ENCODE data around the gene CREB3L2. TPM values are rescaled to one million over a fixed set of nuclear protein-coding genes. Genes with fewer than 3 reads are reported as not detected.
A peak's percentile ranks its signal among the peaks of the same experiment; 100 is the strongest.

Gene CREB3L2
- total and polyA plus RNA-seq, 2 of the 13 experiments (the other 11 are each of a cell fraction or from before 2014, with no cell fraction given) = 22.1 to 41.1 TPM

DNA sequence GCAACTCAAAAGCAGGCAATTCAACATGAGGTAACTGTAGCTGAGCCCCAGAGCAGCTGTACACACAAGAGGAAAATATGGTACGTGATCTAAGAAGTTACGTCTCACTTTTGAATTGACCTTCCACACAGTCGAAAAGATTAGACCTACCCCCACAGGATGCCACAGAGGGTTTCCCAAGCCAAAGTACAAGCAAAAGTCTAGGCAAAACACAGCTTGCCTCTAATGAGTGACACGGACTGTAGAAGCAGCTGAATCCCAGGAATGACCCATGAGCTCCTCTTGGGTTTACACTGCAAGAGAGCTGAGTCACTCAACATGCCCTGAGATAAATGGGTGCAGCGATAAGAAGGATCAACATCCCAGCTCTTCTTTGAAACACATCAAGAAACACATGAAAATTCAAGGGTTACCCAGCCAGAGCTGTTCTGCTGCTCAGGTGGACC, 9.8 kb downstream of the CREB3L2 start (continued):
- TF ChIP-seq ZNF569 (CRISPR knock-in tag; IDR thresholded peaks at IDR 0.05; ENCODE audit: borderline replicate concordance) (no peak), SAP130 (CRISPR knock-in tag; IDR thresholded peaks at IDR 0.05; ENCODE audit: low read depth) (peak; percentile 90), SIX4 (CRISPR knock-in tag; IDR thresholded peaks at IDR 0.05) (peak; percentile 12; the same call in 1 of the 2 replicates), ZNF737 (CRISPR knock-in tag; IDR thresholded peaks at IDR 0.05; ENCODE audit: borderline replicate concordance) (no peak)
- TF ChIP-seq, protein P1, sequence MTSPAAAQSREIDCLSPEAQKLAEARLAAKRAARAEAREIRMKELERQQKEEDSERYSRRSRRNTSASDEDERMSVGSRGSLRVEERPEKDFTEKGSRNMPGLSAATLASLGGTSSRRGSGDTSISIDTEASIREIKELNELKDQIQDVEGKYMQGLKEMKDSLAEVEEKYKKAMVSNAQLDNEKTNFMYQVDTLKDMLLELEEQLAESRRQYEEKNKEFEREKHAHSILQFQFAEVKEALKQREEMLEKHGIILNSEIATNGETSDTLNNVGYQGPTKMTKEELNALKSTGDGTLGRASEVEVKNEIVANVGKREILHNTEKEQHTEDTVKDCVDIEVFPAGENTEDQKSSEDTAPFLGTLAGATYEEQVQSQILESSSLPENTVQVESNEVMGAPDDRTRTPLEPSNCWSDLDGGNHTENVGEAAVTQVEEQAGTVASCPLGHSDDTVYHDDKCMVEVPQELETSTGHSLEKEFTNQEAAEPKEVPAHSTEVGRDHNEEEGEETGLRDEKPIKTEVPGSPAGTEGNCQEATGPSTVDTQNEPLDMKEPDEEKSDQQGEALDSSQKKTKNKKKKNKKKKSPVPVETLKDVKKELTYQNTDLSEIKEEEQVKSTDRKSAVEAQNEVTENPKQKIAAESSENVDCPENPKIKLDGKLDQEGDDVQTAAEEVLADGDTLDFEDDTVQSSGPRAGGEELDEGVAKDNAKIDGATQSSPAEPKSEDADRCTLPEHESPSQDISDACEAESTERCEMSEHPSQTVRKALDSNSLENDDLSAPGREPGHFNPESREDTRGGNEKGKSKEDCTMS (CRISPR knock-in tag; conservative IDR thresholded peaks at IDR 0.05) = no peak

DNA sequence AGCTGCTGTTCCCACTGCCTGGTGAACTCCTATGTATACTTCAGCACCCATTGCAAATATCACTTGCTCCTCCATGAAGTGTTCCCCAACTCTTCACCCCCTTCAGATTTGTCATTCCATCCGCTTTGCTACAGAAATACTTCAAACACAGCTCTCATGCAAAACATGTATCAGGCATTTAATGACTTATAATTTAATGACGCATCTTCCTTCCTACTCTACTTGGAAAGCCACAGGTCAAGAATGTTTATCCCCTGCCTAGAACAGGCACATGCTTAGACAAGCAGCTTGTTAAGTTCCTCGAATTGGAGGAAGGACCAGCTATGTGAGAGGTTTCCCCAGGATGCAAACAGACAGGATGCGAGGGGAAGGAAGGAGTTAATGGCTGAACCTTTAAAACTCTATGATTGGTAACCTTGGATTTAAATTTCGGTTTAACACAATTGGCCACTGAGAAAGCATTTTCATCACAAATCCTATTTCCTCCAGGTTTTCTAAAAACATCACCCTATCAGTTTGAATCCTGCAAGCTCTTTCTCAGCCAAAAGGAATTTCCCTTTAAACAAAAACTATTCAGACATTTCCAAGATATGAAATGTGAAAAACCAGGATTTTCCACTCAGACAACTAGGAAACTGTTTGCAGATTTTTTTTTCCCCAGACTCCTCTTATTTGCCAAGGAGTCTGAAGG, 11.5 kb downstream of the CREB3L2 start:
- Histone ChIP-seq H3K4me3 (replicated peaks in 1 of 3; ENCODE audit: insufficient read depth in 1 of 3, low read depth in 2 of 3, low read length in 3 of 3) (no peak overlapping the region), H3K9me3 (ENCODE audit: low read length) (no peaks in the 10 kb centered on the region), H3K4me2 (ENCODE audit: low read depth, low read length) (peak overlapping the region; percentile 45), H3K4me1 (ENCODE audit: insufficient read depth, low read length) (peaks cover 100% of the 10 kb centered on the region), H3K9ac (ENCODE audit: insufficient read depth, low read depth, low read length) (no peak overlapping the region), H3K27ac (ENCODE audit: extremely low read length, insufficient read depth, low read length) (peak overlapping the region; percentile 19), H3K36me3 (replicated peaks in 1 of 2; ENCODE audit: control insufficient read depth in 1 of 2, insufficient read depth in 2 of 2, low read length in 2 of 2) (0 out of 5 replicates have a peak, but pooled peaks cover 0 to 3% of the 10 kb centered on the region in 2 experiments), H3K27me3 (ENCODE audit: control insufficient read depth in 1 of 2, insufficient read depth in 2 of 2, low read length in 2 of 2) (no peaks in the 10 kb centered on the region), H4K20me1 (ENCODE audit: insufficient read depth, low read length) (peaks cover 6% of the 10 kb centered on the region), H3K79me2 (ENCODE audit: insufficient read depth, low read length) (peaks cover 95% of the 10 kb centered on the region), H2AFZ (ENCODE audit: low read length) (no peak overlapping the region)
- ATAC-seq = no peak
- intact Hi-C loops (cut with micrococcal nuclease; ENCODE audit: unreplicated experiment) = no loop called here
- DNase-seq (ENCODE audit: low spot score) = no peak
- TF ChIP-seq, protein P2, sequence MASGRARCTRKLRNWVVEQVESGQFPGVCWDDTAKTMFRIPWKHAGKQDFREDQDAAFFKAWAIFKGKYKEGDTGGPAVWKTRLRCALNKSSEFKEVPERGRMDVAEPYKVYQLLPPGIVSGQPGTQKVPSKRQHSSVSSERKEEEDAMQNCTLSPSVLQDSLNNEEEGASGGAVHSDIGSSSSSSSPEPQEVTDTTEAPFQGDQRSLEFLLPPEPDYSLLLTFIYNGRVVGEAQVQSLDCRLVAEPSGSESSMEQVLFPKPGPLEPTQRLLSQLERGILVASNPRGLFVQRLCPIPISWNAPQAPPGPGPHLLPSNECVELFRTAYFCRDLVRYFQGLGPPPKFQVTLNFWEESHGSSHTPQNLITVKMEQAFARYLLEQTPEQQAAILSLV (CRISPR knock-in tag; IDR thresholded peaks at IDR 0.05; ENCODE audit: borderline replicate concordance) = no peak
- TF ChIP-seq ZNF768 (CRISPR knock-in tag; IDR thresholded peaks at IDR 0.05) = no peak
- TF ChIP-seq, protein P3, sequence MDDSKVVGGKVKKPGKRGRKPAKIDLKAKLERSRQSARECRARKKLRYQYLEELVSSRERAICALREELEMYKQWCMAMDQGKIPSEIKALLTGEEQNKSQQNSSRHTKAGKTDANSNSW (CRISPR knock-in tag; IDR thresholded peaks at IDR 0.05; ENCODE audit: borderline replicate concordance) = no peak
- TF ChIP-seq ZNF652 (CRISPR knock-in tag; IDR thresholded peaks at IDR 0.05; ENCODE audit: borderline replicate concordance, low read depth) = peak; percentile 76
- no peak for TF ChIP-seq ZNF317 (CRISPR knock-in tag; IDR thresholded peaks at IDR 0.05)
- TF ChIP-seq, protein P4, sequence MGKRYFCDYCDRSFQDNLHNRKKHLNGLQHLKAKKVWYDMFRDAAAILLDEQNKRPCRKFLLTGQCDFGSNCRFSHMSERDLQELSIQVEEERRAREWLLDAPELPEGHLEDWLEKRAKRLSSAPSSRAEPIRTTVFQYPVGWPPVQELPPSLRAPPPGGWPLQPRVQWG (CRISPR knock-in tag; IDR thresholded peaks at IDR 0.05; ENCODE audit: borderline replicate concordance, low read depth) = no peak
- no peak for TF ChIP-seq PHF20 (CRISPR knock-in tag; IDR thresholded peaks at IDR 0.05)
- TSS peak; percentile 6 for BruUV-seq (replicated peaks)
- CTCF ChIA-PET (ENCODE audit: low intra/inter-chr PET ratio, low total read pairs) = no interaction called here
- FAIRE-seq = no peak
- POLR2A ChIA-PET = interaction anchor here (1.2 kb wide), 1 partner anchor 8 kb away, joined by 3 read pairs; no protein-coding TSS in a partner anchor
- in situ Hi-C loops (cut with HindIII; ENCODE audit: extremely low pct_ligation_motif_present, low pct_unique_long_range_greater_than_20kb) = no loop called here
- WGBS (ENCODE audit: low lambda C conversion rate) = 94% methylated on average over 5 of the region's 5 CpGs
